DMS114 treated with DMSO at 0.1 percent for 48 hours (cell line): Measurements from ENCODE around the gene ANKRD1.

Source experiments
- DNase-seq: peaks from one replicate; lab custom pipeline; 2025; ENCODE audit not compliant: unreplicated experiment; lab: John Stamatoyannopoulos, UW

Gene ANKRD1

GRCh38 chr10:90862908-90863514, 57.9 kb downstream of the ANKRD1 start:
- DNase-seq = peak; percentile 20
